ENCODE results near the gene EMC7. TPM values are rescaled to one million over a fixed set of nuclear protein-coding genes. Genes with fewer than 3 reads are reported as not detected.

EMC7 gene
- total RNA-seq, 2 donors from 2014 or later: 36.7 to 44.5 TPM

DNA sequence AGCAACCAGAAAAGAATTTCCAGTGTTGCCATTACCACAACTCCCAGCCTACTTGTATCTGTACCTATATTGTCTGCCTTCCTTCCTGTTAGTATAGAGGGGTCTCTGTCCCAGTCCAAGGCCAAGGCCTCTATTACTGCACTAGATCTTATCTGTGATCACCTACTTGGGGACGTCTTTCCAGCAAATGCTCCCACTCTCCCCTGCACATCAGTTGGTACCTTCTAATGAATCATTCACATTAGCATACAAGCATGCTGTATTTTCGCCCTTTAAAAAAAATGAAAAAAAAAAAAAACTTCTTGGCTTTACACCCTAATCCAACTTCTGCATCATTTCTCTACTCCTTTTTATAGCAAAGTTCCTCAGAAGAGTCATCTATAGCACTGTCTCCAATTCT, 57.8 kb downstream of the EMC7 start:
- DNase-seq: no peak
- Histone ChIP-seq H3K9ac (ENCODE audit: extremely low read depth, low read length, poor library complexity, severe bottlenecking) (no peak overlapping the region), H3K4me3 (ENCODE audit: low read length) (no peak overlapping the region), H3K36me3 (ENCODE audit: control insufficient read depth, insufficient read depth, low read length) (no peaks in the 10 kb centered on the region), H3K27ac (ENCODE audit: low read depth, low read length) (no peak overlapping the region), H3K4me1 (ENCODE audit: control insufficient read depth, insufficient read depth, low read length) (peaks cover 5% of the 10 kb centered on the region), H3K27me3 (ENCODE audit: control insufficient read depth, insufficient read depth, low read length, poor library complexity, severe bottlenecking) (no peaks in the 10 kb centered on the region), H3K9me3 (ENCODE audit: control insufficient read depth, low read length) (peaks cover 5% of the 10 kb centered on the region)
- Mint-ChIP-seq H3K27me3 (ENCODE audit: insufficient read depth) (peaks cover 29% of the 10 kb centered on the region), H3K4me3 (no peak overlapping the region), H3K27ac (no peak overlapping the region), H3K4me1 (peaks cover 5% of the 10 kb centered on the region), H3K36me3 (ENCODE audit: low read depth) (no peaks in the 10 kb centered on the region), H3K9me3 (peaks cover 11% of the 10 kb centered on the region)
- 91 to 94% methylated on average over 2 of the region's 2 CpGs for WGBS, 2 experiments (ENCODE audit: insufficient coverage in 1 of 2, insufficient read length in 1 of 2)
- TF ChIP-seq, protein P1, sequence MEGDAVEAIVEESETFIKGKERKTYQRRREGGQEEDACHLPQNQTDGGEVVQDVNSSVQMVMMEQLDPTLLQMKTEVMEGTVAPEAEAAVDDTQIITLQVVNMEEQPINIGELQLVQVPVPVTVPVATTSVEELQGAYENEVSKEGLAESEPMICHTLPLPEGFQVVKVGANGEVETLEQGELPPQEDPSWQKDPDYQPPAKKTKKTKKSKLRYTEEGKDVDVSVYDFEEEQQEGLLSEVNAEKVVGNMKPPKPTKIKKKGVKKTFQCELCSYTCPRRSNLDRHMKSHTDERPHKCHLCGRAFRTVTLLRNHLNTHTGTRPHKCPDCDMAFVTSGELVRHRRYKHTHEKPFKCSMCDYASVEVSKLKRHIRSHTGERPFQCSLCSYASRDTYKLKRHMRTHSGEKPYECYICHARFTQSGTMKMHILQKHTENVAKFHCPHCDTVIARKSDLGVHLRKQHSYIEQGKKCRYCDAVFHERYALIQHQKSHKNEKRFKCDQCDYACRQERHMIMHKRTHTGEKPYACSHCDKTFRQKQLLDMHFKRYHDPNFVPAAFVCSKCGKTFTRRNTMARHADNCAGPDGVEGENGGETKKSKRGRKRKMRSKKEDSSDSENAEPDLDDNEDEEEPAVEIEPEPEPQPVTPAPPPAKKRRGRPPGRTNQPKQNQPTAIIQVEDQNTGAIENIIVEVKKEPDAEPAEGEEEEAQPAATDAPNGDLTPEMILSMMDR (conservative IDR thresholded peaks at IDR 0.05): no peak

DNA sequence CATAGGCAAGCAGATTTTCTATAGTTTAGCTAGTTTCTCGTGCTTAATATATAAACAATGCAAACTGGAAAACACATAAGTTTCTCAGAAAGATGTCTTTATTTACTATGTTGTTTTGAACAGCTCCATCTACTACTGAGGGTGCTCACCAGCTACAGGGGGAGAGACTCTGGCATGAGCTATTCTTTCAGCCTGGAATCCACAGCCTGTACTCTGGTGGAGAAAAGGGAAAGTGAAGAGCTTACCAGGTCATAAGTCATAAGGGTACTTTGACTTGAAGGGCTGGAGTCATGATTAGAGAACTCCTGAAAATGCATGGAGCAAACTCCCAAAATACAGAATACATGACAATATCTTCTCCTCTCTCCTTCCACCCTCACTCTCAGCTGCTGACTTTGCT, 58.3 kb downstream of the EMC7 start:
- TF ChIP-seq, protein P1 (conservative IDR thresholded peaks at IDR 0.05): no peak
- WGBS, 2 experiments (ENCODE audit: insufficient coverage in 1 of 2, insufficient read length in 1 of 2): 80% methylated on average over 1 of the region's 1 CpG; no CpG with 5 or more reads in 1 of the 2 experiments
- H3K4me1 ChIP-seq (ENCODE audit: control insufficient read depth, insufficient read depth, low read length): peaks cover 5% of the 10 kb centered on the region
- H3K4me3 ChIP-seq (ENCODE audit: low read length): no peak overlapping the region
- no peak for DNase-seq
- Mint-ChIP-seq H3K36me3 (ENCODE audit: low read depth) (no peaks in the 10 kb centered on the region), H3K4me1 (peaks cover 5% of the 10 kb centered on the region), H3K9me3 (peaks cover 7% of the 10 kb centered on the region), H3K4me3 (no peak overlapping the region), H3K27ac (no peak overlapping the region), H3K27me3 (ENCODE audit: insufficient read depth) (peaks cover 29% of the 10 kb centered on the region)
- no peak overlapping the region for H3K9ac ChIP-seq (ENCODE audit: extremely low read depth, low read length, poor library complexity, severe bottlenecking)
- H3K27ac ChIP-seq (ENCODE audit: low read depth, low read length): no peak overlapping the region
- H3K9me3 ChIP-seq (ENCODE audit: control insufficient read depth, low read length): peaks cover under 1% of the 10 kb centered on the region
- H3K36me3 ChIP-seq (ENCODE audit: control insufficient read depth, insufficient read depth, low read length): no peaks in the 10 kb centered on the region
- H3K27me3 ChIP-seq (ENCODE audit: control insufficient read depth, insufficient read depth, low read length, poor library complexity, severe bottlenecking): no peaks in the 10 kb centered on the region

DNA sequence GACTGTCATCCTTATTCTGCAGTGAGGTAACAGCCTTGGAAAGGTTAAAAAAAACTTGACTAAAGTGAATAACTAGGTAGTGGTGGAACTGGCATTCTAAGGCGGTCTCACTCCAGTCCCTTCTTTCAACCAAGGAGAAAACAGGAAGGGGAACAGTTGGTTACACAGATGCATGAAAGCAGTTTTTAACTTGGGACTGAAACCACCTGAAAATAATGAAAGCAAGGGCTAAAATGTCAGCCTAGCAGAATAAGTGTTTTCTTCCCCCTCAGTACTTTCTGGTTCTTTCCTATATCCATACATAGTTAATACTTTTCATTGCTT, 61.9 kb downstream of the EMC7 start:
- peaks cover 8% of the 10 kb centered on the region for H3K4me1 Mint-ChIP-seq
- H3K4me1 ChIP-seq (ENCODE audit: control insufficient read depth, insufficient read depth, low read length): peaks cover 5% of the 10 kb centered on the region
- H3K36me3 ChIP-seq (ENCODE audit: control insufficient read depth, insufficient read depth, low read length): no peaks in the 10 kb centered on the region
- H3K9ac ChIP-seq (ENCODE audit: extremely low read depth, low read length, poor library complexity, severe bottlenecking): no peak overlapping the region
- peak overlapping the region; percentile 88 for H3K4me3 ChIP-seq (ENCODE audit: low read length)
- no peaks in the 10 kb centered on the region for H3K27me3 ChIP-seq (ENCODE audit: control insufficient read depth, insufficient read depth, low read length, poor library complexity, severe bottlenecking)
- H3K27ac ChIP-seq (ENCODE audit: low read depth, low read length): no peak overlapping the region
- no peaks in the 10 kb centered on the region for H3K9me3 ChIP-seq (ENCODE audit: control insufficient read depth, low read length)
- WGBS, 2 experiments (ENCODE audit: insufficient coverage in 1 of 2, insufficient read length in 1 of 2): 63 to 100% methylated on average over 1 of the region's 1 CpG
- TF ChIP-seq, protein P1 (conservative IDR thresholded peaks at IDR 0.05): no peak
- peak overlapping the region; percentile 73 for H3K4me3 Mint-ChIP-seq
- H3K9me3 Mint-ChIP-seq: no peaks in the 10 kb centered on the region
- H3K27ac Mint-ChIP-seq: no peak overlapping the region
- H3K27me3 Mint-ChIP-seq (ENCODE audit: insufficient read depth): peaks cover 29% of the 10 kb centered on the region
- H3K36me3 Mint-ChIP-seq (ENCODE audit: low read depth): no peaks in the 10 kb centered on the region
- no peak for DNase-seq

All from endodermal cell (in vitro differentiated cells).